RWPE1 (cell line): ENCODE data around the gene VAMP8.
A peak's percentile ranks its signal among the peaks of the same experiment; 100 is the strongest.

ENCODE experiments used
- CTCF ChIA-PET: fragments of 350-600 bp; sonication (Branson Sonifier 250); formaldehyde crosslinking; extraction: SDS; loops from one replicate; lab custom pipeline; 2021; lab: Yijun Ruan, JAX
- POLR2A ChIA-PET: fragments of 400-600 bp; formaldehyde crosslinking; extraction: SDS; loops from one replicate; lab custom pipeline; 2020; ENCODE audit warnings: antibody characterized with exemption; ENCODE audit not compliant: low non-redundant PET; lab: Yijun Ruan, JAX
- DNase-seq: peaks from one replicate; pipeline ENCODE4 v3.0.0; 2012; ENCODE audit warnings: low spot score
- H3K27ac ChIP-seq: fragments of 450-650 bp; 2 replicates; pipeline ENCODE4 v1.5.1; 2017
- CTCF ChIP-seq: fragments of 450-650 bp; conservative IDR thresholded peaks from 2 replicates; pipeline ENCODE4 v1.5.1; 2017; ENCODE audit warnings: low read depth, mild to moderate bottlenecking

VAMP8 gene

GRCh38 chr2:85594715-85595300 lies 17.4 kb downstream of the VAMP8 start:
- ChIA-PET CTCF (interaction anchor here (0.6 to 1.6 kb wide), 3 partner anchors 10 to 209 kb away, joined by 3 read pairs; partner anchors contain the start of gene VAMP8), POLR2A (interaction anchor here (0.5 to 1.5 kb wide), 3 partner anchors 10 to 131 kb away, joined by 3 to 6 read pairs (median 3); partner anchors contain the start of gene VAMP8)
- DNase-seq, result no peak
- H3K27ac ChIP-seq, result peak overlapping the region; percentile 96
- no peak for TF ChIP-seq CTCF

- DNase-seq, result peak; percentile 97
- H3K27ac ChIP-seq, result peak within 1 kb of the TSS; percentile 96
- ChIA-PET POLR2A (interaction anchor here (0.5 to 1.5 kb wide), 4 partner anchors 10 to 213 kb away, joined by 3 to 6 read pairs (median 4); partner anchors contain the start of gene VAMP8), CTCF (interaction anchor here (0.6 to 1.6 kb wide), 2 partner anchors 9 to 209 kb away, joined by 3 read pairs; no protein-coding TSS in a partner anchor)
- TF ChIP-seq CTCF, result no peak
Measured at GRCh38 chr2:85595301-85596025, 18.1 kb downstream of the VAMP8 start, which contains the start of gene RNF181. Gene RNF181, plus strand, starts transcription at chr2:85595745. Its CDS starts 19 bp downstream, at chr2:85595764.

GRCh38 chr2:85596026-85596333 lies 18.6 kb downstream of the VAMP8 start:
- CTCF ChIA-PET, result no interaction called here
- DNase-seq, result no peak
- H3K27ac ChIP-seq, result peak overlapping the region; percentile 96
- no peak for TF ChIP-seq CTCF
- POLR2A ChIA-PET, result interaction anchor here (0.6 to 1.5 kb wide), 2 partner anchors 19 to 213 kb away, joined by 5 to 6 read pairs; partner anchors contain the start of gene VAMP8

- CTCF ChIA-PET, result interaction anchor here (1.2 kb wide), 1 partner anchor 44 kb away, joined by 3 read pairs; no protein-coding TSS in a partner anchor
Measured at GRCh38 chr2:85596486-85597143, 19.2 kb downstream of the VAMP8 start.

GRCh38 chr2:85597241-85597640 lies 19.9 kb downstream of the VAMP8 start:
- ChIA-PET POLR2A (no interaction called here), CTCF (interaction anchor here (1.2 kb wide), 1 partner anchor 45 kb away, joined by 3 read pairs; no protein-coding TSS in a partner anchor)
- no peak for DNase-seq
- peak overlapping the region; percentile 96 for H3K27ac ChIP-seq
- TF ChIP-seq CTCF, result no peak

More at GRCh38 chr2:85596486-85597143, 19.2 kb downstream of the VAMP8 start:
- POLR2A ChIA-PET, result no interaction called here
- no peak for DNase-seq
- peak overlapping the region; percentile 96 for H3K27ac ChIP-seq
- TF ChIP-seq CTCF, result no peak
